Ascending aorta (tissue), 2 donors: ENCODE results near the gene AIP. TPM values are rescaled to one million over a fixed set of nuclear protein-coding genes. Genes with fewer than 3 reads are reported as not detected.

Experiments used
- DNase-seq, 2 donors: peaks; one replicate each; pipeline ENCODE4 v3.0.0-alpha.2; 2019; ENCODE audit warnings: low spot score in 2 of 2
- H3K27ac ChIP-seq, 2 donors: fragments of 200-600 bp; sonication (generic); one replicate each; pipeline ENCODE4 v1.5.1; 2016 to 2017; ENCODE audit warnings: mild to moderate bottlenecking in 1 of 2
- H3K27me3 ChIP-seq: fragments of 200-600 bp; sonication (generic); one replicate; pipeline ENCODE4 v1.5.1; 2017
- H3K36me3 ChIP-seq, 2 donors: fragments of 200-600 bp; sonication (generic); one replicate each; pipeline ENCODE4 v1.5.1; 2016
- H3K4me1 ChIP-seq, 2 donors: fragments of 200-600 bp; sonication (generic); one replicate each; pipeline ENCODE4 v1.5.1; 2016 to 2017; ENCODE audit warnings: mild to moderate bottlenecking in 1 of 2
- H3K4me3 ChIP-seq, 2 donors: fragments of 200-600 bp; sonication (generic); one replicate each; pipeline ENCODE4 v1.5.1; 2016 to 2017; ENCODE audit warnings: mild to moderate bottlenecking in 1 of 2
- H3K9me3 ChIP-seq, 2 donors: fragments of 200-600 bp; sonication (generic); one replicate each; pipeline ENCODE4 v1.5.1; 2016
- intact Hi-C: fragments of 100-400 bp; cut with DNase I; formaldehyde crosslinking; loops from one replicate; pipeline ENCODE4 v1.15.1; 2023
- total RNA-seq: library from RNA; depleted of rRNA; stranded (reverse); fragments of >200 nt; gene quantifications from one replicate; pipeline ENCODE4 v1.1.0, GENCODE V29; 2016
- TF ChIP-seq, protein P1 (sequence below), 3 experiments: fragments of 200-600 bp in 2 of 3; fragments of 450-650 bp in 1 of 3; sonication (generic) in 2 of 3; IDR thresholded peaks; one replicate each; pipeline ENCODE4 v1.5.1; 2016 to 2019; ENCODE audit warnings: antibody characterized with exemption in 3 of 3, mild to moderate bottlenecking in 1 of 3, moderate library complexity in 1 of 3

The AIP gene
- total RNA-seq, 1 donor from 2014 or later, result 116 TPM

DNA sequence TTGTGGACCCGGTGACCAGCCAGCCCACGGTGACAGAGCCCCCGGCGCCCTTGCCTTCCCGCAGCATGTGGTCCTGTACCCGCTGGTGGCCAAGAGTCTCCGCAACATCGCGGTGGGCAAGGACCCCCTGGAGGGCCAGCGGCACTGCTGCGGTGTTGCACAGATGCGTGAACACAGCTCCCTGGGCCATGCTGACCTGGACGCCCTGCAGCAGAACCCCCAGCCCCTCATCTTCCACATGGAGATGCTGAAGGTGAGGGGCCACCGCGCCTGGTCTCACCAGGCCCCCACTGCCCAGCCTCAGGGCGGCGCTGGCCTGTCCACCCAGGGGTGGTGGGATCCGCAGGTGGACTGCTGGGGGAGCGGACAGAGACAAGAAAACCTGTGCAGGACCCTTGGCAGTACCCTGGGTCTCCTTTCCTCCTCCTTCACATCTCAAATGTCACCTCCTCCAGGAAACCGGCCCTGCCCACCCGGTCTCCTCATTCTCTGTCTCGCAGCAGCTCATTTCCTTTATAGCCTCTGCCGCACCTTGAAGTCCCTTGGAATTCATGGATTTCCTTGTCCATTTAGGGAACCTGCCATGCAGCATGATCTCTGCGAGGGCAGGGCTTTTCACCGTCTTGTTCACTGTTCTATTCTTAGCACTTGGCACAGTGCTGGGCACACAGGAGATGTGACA lies 6.5 kb downstream of the AIP start:
- no peak for DNase-seq

DNA sequence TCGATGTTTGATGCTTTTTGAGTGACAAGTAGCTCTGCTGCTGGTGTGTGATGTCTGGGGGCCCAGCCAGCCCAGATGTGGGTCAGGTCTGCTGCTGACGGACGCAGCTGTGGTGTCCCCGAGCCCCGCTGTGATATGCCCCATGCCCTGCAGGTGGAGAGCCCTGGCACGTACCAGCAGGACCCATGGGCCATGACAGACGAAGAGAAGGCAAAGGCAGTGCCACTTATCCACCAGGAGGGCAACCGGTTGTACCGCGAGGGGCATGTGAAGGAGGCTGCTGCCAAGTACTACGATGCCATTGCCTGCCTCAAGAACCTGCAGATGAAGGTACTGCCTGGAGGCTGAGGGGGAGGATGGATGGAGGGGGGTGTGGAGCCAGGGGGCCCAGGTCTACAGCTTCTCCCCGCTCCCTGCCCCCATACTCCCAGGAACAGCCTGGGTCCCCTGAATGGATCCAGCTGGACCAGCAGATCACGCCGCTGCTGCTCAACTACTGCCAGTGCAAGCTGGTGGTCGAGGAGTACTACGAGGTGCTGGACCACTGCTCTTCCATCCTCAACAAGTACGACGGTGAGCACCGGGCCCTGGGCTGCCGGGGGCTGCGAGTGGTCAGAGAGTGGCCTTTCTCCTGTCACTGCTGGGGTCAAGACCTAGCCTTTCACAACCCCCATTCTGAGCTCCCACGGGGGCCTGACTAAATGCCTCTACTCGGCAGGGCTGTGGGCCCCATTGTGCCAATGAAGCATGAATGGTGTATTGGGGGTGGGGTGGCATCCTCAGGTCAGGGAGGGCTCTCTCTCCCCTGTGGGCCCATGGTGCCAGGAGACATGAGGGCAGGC lies 7.3 kb downstream of the AIP start:
- intact Hi-C loops, result no loop called here
- Histone ChIP-seq H3K27ac (no peak overlapping the region), H3K9me3 (no peaks in the 10 kb centered on the region), H3K4me3 (no peak overlapping the region), H3K4me1 (no peaks in the 10 kb centered on the region), H3K36me3 (peaks cover 70 to 77% of the 10 kb centered on the region in 2 donors), H3K27me3 (no peaks in the 10 kb centered on the region)
- DNase-seq, result no peak
- TF ChIP-seq, protein P1, sequence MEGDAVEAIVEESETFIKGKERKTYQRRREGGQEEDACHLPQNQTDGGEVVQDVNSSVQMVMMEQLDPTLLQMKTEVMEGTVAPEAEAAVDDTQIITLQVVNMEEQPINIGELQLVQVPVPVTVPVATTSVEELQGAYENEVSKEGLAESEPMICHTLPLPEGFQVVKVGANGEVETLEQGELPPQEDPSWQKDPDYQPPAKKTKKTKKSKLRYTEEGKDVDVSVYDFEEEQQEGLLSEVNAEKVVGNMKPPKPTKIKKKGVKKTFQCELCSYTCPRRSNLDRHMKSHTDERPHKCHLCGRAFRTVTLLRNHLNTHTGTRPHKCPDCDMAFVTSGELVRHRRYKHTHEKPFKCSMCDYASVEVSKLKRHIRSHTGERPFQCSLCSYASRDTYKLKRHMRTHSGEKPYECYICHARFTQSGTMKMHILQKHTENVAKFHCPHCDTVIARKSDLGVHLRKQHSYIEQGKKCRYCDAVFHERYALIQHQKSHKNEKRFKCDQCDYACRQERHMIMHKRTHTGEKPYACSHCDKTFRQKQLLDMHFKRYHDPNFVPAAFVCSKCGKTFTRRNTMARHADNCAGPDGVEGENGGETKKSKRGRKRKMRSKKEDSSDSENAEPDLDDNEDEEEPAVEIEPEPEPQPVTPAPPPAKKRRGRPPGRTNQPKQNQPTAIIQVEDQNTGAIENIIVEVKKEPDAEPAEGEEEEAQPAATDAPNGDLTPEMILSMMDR (IDR thresholded peaks at IDR 0.05), result no peak

More for the DNA sequence above, 6.5 kb downstream of the AIP start:
- TF ChIP-seq, protein P1 (IDR thresholded peaks at IDR 0.05), result no peak
- Histone ChIP-seq H3K36me3 (peaks cover 66 to 72% of the 10 kb centered on the region in 2 donors), H3K27ac (no peak overlapping the region), H3K9me3 (no peaks in the 10 kb centered on the region), H3K4me3 (no peak overlapping the region), H3K4me1 (peaks cover 0 to 2% of the 10 kb centered on the region in 2 donors), H3K27me3 (no peaks in the 10 kb centered on the region)
- intact Hi-C loops, result no loop called here

DNA sequence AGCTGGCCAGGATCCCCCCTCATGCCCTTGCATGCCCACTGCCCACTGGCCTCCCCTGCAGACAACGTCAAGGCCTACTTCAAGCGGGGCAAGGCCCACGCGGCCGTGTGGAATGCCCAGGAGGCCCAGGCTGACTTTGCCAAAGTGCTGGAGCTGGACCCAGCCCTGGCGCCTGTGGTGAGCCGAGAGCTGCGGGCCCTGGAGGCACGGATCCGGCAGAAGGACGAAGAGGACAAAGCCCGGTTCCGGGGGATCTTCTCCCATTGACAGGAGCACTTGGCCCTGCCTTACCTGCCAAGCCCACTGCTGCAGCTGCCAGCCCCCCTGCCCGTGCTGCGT lies 7.9 kb downstream of the AIP start:
- Histone ChIP-seq H3K27me3 (no peaks in the 10 kb centered on the region), H3K4me3 (no peak overlapping the region), H3K4me1 (no peaks in the 10 kb centered on the region), H3K27ac (no peak overlapping the region), H3K9me3 (no peaks in the 10 kb centered on the region), H3K36me3 (peaks cover 76 to 78% of the 10 kb centered on the region in 2 donors)
- DNase-seq, result no peak
- intact Hi-C loops, result no loop called here
- TF ChIP-seq, protein P1 (IDR thresholded peaks at IDR 0.05), result no peak

DNA sequence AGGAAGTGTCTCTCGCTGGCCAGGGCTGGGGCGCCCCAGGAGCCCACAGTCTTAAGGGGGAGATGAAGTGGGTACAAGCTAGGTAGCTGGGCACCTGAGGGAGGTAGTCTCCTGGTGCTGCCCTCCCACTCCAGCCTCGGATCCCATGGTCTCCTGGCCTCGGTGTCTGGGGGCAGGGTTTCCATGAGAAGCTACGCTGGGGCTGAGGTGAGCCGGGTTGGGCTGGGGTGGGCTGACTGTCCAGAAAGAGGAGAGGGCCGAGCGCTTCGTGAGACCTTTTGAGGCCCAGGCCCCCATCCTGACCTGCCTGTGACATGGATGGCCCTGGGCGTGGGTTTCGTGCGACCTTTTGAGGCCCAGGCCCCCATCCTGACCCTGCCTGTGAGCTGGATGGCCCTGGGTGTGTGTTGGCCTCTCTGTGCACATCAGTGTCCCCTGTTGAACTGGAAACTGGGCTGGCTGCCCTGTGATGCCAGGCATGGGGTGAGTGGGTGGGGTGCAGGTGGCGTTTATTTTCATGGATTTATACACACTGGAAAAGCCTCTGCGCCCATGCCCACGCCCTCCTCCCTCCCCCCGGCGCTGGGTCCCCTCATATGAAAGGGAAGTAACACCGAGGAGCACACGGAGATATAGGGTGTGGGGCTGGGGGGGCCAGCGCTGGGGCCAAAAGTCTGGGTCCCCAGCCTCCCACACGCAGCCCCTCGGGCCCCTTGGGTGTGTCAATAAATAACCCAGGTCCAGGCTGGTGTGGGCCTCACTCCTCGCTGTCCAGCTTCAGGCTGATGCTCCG lies 8.6 kb downstream of the AIP start:
- Histone ChIP-seq H3K27me3 (no peaks in the 10 kb centered on the region), H3K4me1 (no peaks in the 10 kb centered on the region), H3K36me3 (peaks cover 79 to 83% of the 10 kb centered on the region in 2 donors), H3K9me3 (no peaks in the 10 kb centered on the region), H3K27ac (no peak overlapping the region), H3K4me3 (no peak overlapping the region)
- TF ChIP-seq, protein P1 (IDR thresholded peaks at IDR 0.05), result no peak
- intact Hi-C loops, result no loop called here
- no peak for DNase-seq

DNA sequence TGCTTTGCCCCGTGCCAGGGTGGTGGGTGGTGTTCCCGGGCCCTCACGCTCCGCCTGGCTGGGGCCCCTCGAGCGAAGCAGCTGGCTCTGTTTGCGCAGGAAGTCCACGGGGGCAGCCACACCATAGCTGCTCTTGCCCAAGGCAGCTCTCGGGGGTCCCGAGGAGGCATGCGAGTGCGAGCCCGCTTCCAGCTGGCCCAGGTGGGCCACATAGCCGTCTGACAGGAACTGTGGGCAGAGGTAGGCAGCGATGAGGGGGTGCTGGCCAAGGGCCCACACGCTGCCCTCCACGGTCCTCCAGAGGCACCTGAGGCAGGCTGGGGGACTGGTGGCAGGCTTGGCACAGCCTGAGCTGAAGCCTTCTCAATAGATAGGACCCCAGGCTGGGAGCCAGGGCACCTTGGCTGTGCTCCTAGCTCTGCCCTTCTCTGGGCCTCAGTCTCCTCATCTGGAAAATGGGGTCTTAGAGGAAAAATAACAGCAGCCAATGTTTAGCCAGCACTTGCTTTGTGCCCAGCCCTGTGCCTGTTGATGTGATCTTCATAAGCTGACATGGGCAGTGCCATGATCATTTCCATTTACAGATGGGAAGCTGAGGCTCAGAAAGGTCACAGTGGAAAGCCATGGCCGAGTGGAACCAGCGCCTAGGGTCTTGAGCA lies 9.4 kb downstream of the AIP start:
- H3K4me3 ChIP-seq, result no peak overlapping the region
- H3K36me3 ChIP-seq, result peaks cover 75 to 78% of the 10 kb centered on the region in 2 donors
- no peak for DNase-seq
- H3K27ac ChIP-seq, result no peak overlapping the region
- H3K27me3 ChIP-seq, result no peaks in the 10 kb centered on the region
- H3K4me1 ChIP-seq, result no peaks in the 10 kb centered on the region
- intact Hi-C loops, result no loop called here
- TF ChIP-seq, protein P1 (IDR thresholded peaks at IDR 0.05), result no peak
- H3K9me3 ChIP-seq, result no peaks in the 10 kb centered on the region
